Esophagus muscularis mucosa (tissue), 4 donors: ENCODE measurements around the gene RAB4A.

Source experiments
- CTCF ChIP-seq, 3 experiments: fragments of 200-600 bp in 2 of 3; fragments of 450-650 bp in 1 of 3; sonication (generic) in 2 of 3; IDR thresholded peaks; one replicate each; pipeline ENCODE4 v1.5.1; 2017 to 2019; ENCODE audit warnings: antibody characterized with exemption in 3 of 3, mild to moderate bottlenecking in 2 of 3, moderate library complexity in 1 of 3
- EP300 ChIP-seq: sonication (generic); formaldehyde crosslinking; IDR thresholded peaks from one replicate; pipeline ENCODE4 v1.6.1; 2017; ENCODE audit warnings: antibody characterized with exemption
- POLR2A ChIP-seq: fragments of 450-650 bp; IDR thresholded peaks from one replicate; pipeline ENCODE4 v1.6.1; 2017; ENCODE audit warnings: antibody characterized with exemption, moderate library complexity, mild to moderate bottlenecking, low read depth
- POLR2AphosphoS5 ChIP-seq, 2 donors: sonication (generic); formaldehyde crosslinking; IDR thresholded peaks; one replicate each; pipeline ENCODE4 v1.6.1; 2017; ENCODE audit warnings: antibody characterized with exemption in 2 of 2

DNA sequence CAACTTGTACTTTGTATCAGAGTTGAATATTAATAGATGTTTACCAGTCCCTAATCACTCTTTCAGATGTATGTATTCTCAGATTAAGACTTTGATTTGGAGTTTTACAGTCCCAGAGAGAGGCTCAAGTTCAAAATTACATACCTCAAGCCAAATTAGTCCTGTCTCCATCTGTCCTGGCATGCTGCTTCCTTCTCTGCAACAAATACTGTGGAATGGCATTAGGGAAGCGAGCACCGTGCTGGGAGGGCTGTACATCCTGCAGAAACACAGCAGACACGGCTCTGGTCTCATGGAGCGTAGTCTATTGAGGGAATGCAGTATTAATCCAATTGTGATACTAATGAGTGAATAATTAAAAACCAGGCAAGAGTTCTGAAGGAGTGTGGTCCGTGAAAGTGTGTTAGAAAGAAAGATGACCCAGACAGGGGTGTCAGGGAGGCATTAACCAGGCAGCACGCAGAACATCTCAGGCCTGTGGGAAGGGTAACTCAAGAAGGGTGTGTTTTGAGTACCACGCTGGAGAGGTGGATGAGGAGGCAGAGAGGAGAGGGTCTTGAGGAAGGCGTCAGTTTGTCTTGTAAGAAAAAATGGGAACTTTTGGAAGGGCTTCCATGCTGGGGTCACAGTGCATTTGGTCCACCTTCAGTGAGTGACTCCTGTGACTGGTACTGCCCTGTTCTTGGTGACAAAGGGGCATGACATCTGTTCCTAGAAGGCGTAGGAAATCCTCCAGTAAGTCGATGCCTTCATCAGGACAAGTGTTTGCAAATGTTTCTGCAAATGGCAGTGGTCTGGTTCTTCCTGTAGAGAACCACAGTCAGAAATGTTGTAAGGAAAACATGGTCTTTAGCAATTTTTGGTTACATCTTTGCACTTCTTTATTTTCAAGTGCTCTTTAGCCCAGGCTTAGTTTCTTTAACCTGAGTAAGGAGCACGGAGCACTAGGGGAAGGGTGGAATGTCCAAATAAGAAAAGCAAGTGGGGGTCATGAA lies 1.6 kb downstream of the RAB4A start:
- TF ChIP-seq EP300 (no peak), CTCF (IDR thresholded peaks at IDR 0.05) (no peak), POLR2A (no peak), POLR2AphosphoS5 (IDR thresholded peaks at IDR 0.05) (peak in 1 of 2 donors; percentile 19)
